ENCODE results near the gene ELK4.

ELK4 gene

DNA sequence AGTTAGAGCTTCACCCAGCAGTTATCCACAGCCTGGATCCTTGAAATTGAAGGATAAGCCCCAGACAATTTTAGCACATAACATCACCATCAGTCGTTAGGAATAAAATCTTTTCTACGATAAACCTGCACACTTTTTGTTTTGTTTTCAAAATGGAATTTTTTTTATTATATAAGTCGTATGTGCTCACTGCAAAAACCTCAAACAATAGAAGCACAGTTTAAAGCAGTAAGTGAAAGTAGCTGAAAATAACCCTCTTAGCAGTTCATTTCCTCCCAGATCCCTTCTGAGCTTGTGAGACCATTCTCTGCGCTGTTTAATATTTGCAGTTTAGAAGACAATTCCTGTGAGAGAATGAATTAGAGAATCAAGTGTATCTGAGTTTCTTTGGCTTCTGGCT is 38.3 kb downstream of the ELK4 start:
- H3K27me3 Mint-ChIP-seq: no peaks in the 10 kb centered on the region
- peaks cover 16% of the 10 kb centered on the region for H3K36me3 Mint-ChIP-seq (ENCODE audit: insufficient read depth)
- ATAC-seq (replicated peaks) (no peak), DNase-seq (no peak)
- peaks cover 11 to 21% of the 10 kb centered on the region in 2 donors for H3K4me1 Mint-ChIP-seq (ENCODE audit: low read depth in 2 of 2)
- peak overlapping the region; percentile 37 to 68 for H3K4me3 Mint-ChIP-seq
- no peaks in the 10 kb centered on the region for H3K9me3 Mint-ChIP-seq
- H3K27ac Mint-ChIP-seq: peak overlapping the region; percentile 59 to 85

- Mint-ChIP-seq H3K36me3 (ENCODE audit: insufficient read depth) (peaks cover 7% of the 10 kb centered on the region), H3K27me3 (no peaks in the 10 kb centered on the region), H3K27ac (peak overlapping the region in 1 of 2 donors; percentile 85), H3K9me3 (no peaks in the 10 kb centered on the region), H3K4me1 (ENCODE audit: low read depth in 2 of 2) (peaks cover 11 to 21% of the 10 kb centered on the region in 2 donors), H3K4me3 (peak overlapping the region; percentile 68 to 79)
- ATAC-seq (replicated peaks): no peak
- DNase-seq: no peak
These were observed 39.3 kb downstream of the ELK4 start for GRCh38 chr1:205592443-205593003.

DNA sequence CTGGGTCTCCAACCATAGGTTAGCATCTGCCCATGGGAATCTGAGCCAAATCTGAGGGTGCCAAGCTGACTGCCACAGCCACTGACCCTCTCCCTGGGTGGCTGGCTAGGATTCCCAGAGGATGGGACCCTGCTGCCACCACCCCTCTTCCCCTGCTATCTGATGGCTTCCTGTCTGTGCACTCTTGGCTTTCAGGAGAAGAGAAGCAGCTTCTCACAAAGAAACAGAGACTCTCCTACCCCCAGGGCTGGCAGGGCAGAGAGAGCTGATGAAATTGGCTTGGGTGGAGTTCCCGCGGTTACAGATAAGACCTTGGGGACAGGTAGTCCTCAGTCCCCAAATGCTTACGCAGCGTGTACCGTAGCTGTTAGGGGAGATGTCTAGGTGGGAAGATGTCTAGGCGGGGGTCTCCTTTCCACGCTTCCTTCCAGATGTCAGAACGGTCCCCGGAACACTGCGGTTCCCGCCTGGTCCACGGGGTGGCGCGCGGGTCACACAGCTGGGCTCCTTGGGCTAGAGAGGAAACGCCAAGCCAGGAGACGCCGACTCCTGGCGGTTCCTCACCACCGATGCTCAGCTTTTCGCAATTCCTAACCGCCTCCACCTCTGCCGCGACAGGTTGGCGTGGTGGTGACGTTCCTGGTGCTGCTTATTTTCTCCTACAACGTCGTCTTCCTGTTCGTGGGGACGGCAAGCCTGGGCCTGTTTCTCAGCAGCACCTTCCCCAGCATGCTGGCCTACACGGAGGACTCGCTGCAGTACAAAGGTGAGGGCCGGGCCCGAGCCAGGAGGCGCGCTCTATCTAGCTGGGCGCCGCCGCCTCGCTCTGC is 40.1 kb downstream of the ELK4 start:
- peak; percentile 88 to 96 (median 92) for DNase-seq
- Mint-ChIP-seq H3K36me3 (ENCODE audit: insufficient read depth) (peaks cover 7% of the 10 kb centered on the region), H3K27ac (peak overlapping the region; percentile 78 to 85), H3K4me1 (ENCODE audit: low read depth in 2 of 2) (peaks cover 9 to 21% of the 10 kb centered on the region in 2 donors), H3K4me3 (peak overlapping the region; percentile 68 to 79), H3K9me3 (no peaks in the 10 kb centered on the region), H3K27me3 (no peaks in the 10 kb centered on the region)
- ATAC-seq (replicated peaks): peak; percentile 89

- Mint-ChIP-seq H3K27me3 (peaks cover 0 to 4% of the 10 kb centered on the region in 2 donors), H3K36me3 (ENCODE audit: insufficient read depth) (peaks cover 7% of the 10 kb centered on the region), H3K27ac (peak overlapping the region in 1 of 2 donors; percentile 85), H3K4me3 (peak overlapping the region in 1 of 2 donors; percentile 68), H3K4me1 (ENCODE audit: low read depth in 2 of 2) (peaks cover 9 to 21% of the 10 kb centered on the region in 2 donors), H3K9me3 (no peaks in the 10 kb centered on the region)
- DNase-seq: no peak
- no peak for ATAC-seq (replicated peaks)
These were observed 40.9 kb downstream of the ELK4 start for GRCh38 chr1:205590777-205591513.

- Mint-ChIP-seq H3K36me3 (ENCODE audit: insufficient read depth) (peaks cover 6% of the 10 kb centered on the region), H3K27ac (no peak overlapping the region), H3K9me3 (no peaks in the 10 kb centered on the region), H3K27me3 (peaks cover 0 to 8% of the 10 kb centered on the region in 2 donors), H3K4me3 (no peak overlapping the region), H3K4me1 (ENCODE audit: low read depth in 2 of 2) (peaks cover 9 to 21% of the 10 kb centered on the region in 2 donors)
- DNase-seq (no peak), ATAC-seq (replicated peaks) (no peak)
These were observed 41.4 kb downstream of the ELK4 start for GRCh38 chr1:205590457-205590768.

- Mint-ChIP-seq H3K4me3 (no peak overlapping the region), H3K4me1 (ENCODE audit: low read depth in 2 of 2) (peaks cover 9 to 16% of the 10 kb centered on the region in 2 donors), H3K27ac (no peak overlapping the region), H3K9me3 (no peaks in the 10 kb centered on the region), H3K36me3 (ENCODE audit: insufficient read depth) (peaks cover 5% of the 10 kb centered on the region), H3K27me3 (peaks cover 0 to 8% of the 10 kb centered on the region in 2 donors)
- no peak for ATAC-seq (replicated peaks)
- no peak for DNase-seq
These were observed 42.0 kb downstream of the ELK4 start for GRCh38 chr1:205589618-205590456.

DNA sequence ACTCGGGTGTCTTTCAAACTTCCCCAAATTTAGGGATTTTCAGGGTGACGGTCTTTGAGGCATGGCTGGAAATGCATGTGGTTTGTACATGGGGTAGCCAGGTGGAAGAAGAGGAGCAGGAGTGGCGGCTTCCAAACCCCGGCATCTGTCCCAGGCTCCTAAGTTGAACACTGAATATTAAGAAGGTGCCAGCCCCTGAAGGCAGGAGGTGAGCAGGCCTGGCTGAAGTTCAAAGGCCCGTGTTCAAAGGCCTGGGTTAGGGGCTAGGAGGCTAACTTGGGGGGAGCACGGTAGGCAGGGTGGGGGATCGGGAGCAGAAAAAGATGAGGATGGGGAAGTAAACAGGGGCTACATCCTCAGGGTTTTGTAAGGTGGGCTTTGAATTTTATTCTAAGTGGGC is 42.8 kb downstream of the ELK4 start:
- H3K4me3 Mint-ChIP-seq: no peak overlapping the region
- H3K4me1 Mint-ChIP-seq (ENCODE audit: low read depth in 2 of 2): peaks cover 9 to 11% of the 10 kb centered on the region in 2 donors
- DNase-seq (no peak), ATAC-seq (replicated peaks) (no peak)
- no peak overlapping the region for H3K27ac Mint-ChIP-seq
- H3K9me3 Mint-ChIP-seq: no peaks in the 10 kb centered on the region
- H3K36me3 Mint-ChIP-seq (ENCODE audit: insufficient read depth): peaks cover 5% of the 10 kb centered on the region
- H3K27me3 Mint-ChIP-seq: peaks cover 0 to 8% of the 10 kb centered on the region in 2 donors

DNA sequence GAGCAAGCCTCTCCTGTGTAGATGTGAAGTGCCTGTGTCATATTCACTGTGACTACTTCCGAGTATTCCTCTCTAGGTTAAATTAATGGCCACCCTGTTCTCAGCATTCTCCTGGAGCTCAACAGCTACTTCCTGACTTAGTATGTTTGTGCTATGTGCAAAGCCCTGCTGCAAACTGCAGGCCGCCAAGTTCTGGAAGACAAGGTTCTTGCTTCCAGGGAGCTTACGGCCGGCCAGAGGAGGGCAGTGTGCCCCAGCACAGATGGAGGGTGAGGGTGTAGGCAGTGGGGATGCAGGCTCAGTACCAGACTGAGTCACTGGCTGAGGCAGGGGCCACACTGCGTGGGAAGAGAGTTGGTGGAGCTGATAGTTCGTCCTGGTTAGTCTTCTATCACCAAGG is 43.2 kb downstream of the ELK4 start:
- H3K4me3 Mint-ChIP-seq: no peak overlapping the region
- ATAC-seq (replicated peaks) (no peak), DNase-seq (no peak)
- H3K36me3 Mint-ChIP-seq (ENCODE audit: insufficient read depth): peaks cover 4% of the 10 kb centered on the region
- H3K27me3 Mint-ChIP-seq: peaks cover 0 to 8% of the 10 kb centered on the region in 2 donors
- no peak overlapping the region for H3K27ac Mint-ChIP-seq
- no peaks in the 10 kb centered on the region for H3K9me3 Mint-ChIP-seq
- peaks cover 7% of the 10 kb centered on the region in 2 donors for H3K4me1 Mint-ChIP-seq (ENCODE audit: low read depth in 2 of 2)

- H3K9me3 Mint-ChIP-seq: no peaks in the 10 kb centered on the region
- H3K36me3 Mint-ChIP-seq (ENCODE audit: insufficient read depth): no peaks in the 10 kb centered on the region
- DNase-seq (no peak), ATAC-seq (replicated peaks) (no peak)
- no peak overlapping the region for H3K4me3 Mint-ChIP-seq
- peaks cover 3 to 7% of the 10 kb centered on the region in 2 donors for H3K4me1 Mint-ChIP-seq (ENCODE audit: low read depth in 2 of 2)
- H3K27me3 Mint-ChIP-seq: peaks cover 0 to 10% of the 10 kb centered on the region in 2 donors
- peak overlapping the region; percentile 1 to 12 for H3K27ac Mint-ChIP-seq
These were observed 44.2 kb downstream of the ELK4 start for GRCh38 chr1:205587581-205587980.

GRCh38 chr1:205585835-205586785 is 45.7 kb downstream of the ELK4 start:
- Mint-ChIP-seq H3K4me3 (no peak overlapping the region), H3K27ac (no peak overlapping the region), H3K27me3 (peaks cover 9 to 25% of the 10 kb centered on the region in 2 donors), H3K36me3 (ENCODE audit: insufficient read depth) (peaks cover 3% of the 10 kb centered on the region), H3K4me1 (ENCODE audit: low read depth in 2 of 2) (peaks cover 0 to 3% of the 10 kb centered on the region in 2 donors), H3K9me3 (no peaks in the 10 kb centered on the region)
- DNase-seq: no peak
- ATAC-seq (replicated peaks): no peak

DNA sequence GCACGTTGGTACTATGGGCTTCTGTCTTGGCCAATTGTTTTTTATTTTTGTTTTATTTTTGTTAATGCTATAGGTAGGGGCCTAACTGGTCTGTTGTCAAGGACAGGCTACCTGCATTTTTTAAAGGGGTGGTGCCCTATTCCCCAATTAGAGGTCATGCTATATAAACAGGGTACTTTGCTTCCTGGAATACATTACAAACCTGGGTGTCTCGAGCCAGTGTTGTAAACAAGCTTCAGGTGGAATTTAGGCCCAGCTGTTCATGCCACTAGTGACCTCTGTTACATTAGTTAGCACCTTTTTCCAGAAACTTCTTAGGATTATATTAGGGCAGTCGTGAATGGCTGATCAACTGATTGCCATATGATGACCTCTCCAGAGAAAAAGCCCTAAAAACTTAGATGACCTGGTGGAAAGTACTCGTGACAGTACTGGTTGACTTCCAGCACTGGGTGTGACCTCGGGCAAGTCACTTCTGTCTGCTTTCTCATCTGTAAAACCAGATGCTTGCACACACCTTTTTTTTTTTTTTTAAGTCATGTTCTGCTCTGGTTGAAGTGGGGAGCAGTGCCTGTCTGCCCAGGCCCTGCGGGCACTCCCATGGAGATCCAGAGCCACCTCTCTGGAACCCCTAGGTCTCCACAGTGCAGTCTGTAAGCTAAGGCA is 46.5 kb downstream of the ELK4 start:
- no peaks in the 10 kb centered on the region for H3K9me3 Mint-ChIP-seq
- ATAC-seq (replicated peaks) (no peak), DNase-seq (no peak)
- peaks cover 3% of the 10 kb centered on the region for H3K36me3 Mint-ChIP-seq (ENCODE audit: insufficient read depth)
- H3K4me3 Mint-ChIP-seq: no peak overlapping the region
- H3K27ac Mint-ChIP-seq: no peak overlapping the region
- peaks cover 9 to 33% of the 10 kb centered on the region in 2 donors for H3K27me3 Mint-ChIP-seq
- H3K4me1 Mint-ChIP-seq (ENCODE audit: low read depth in 2 of 2): peaks cover 0 to 3% of the 10 kb centered on the region in 2 donors

- DNase-seq: no peak
- Mint-ChIP-seq H3K27me3 (peaks cover 9 to 38% of the 10 kb centered on the region in 2 donors), H3K4me1 (ENCODE audit: low read depth in 2 of 2) (peaks cover 0 to 3% of the 10 kb centered on the region in 2 donors), H3K4me3 (no peak overlapping the region), H3K27ac (no peak overlapping the region), H3K36me3 (ENCODE audit: insufficient read depth) (peaks cover 3% of the 10 kb centered on the region), H3K9me3 (no peaks in the 10 kb centered on the region)
- ATAC-seq (replicated peaks): no peak
These were observed 47.1 kb downstream of the ELK4 start for GRCh38 chr1:205584732-205585131.

Data from effector memory CD8-positive, alpha-beta T cell (primary cell).